Esophagus squamous epithelium (tissue), 5 donors: Measurements from ENCODE around the gene SEC23IP. TPM values are rescaled to one million over a fixed set of nuclear protein-coding genes. Genes with fewer than 3 reads are reported as not detected.
"Not testable (repeated sequence)": the region's sequence is repeated elsewhere in the genome, so short reads cannot be mapped to it uniquely, and the experiment has no call there.

Experiments
- DNase-seq: peaks from one replicate; lab custom pipeline; 2025; lab: John Stamatoyannopoulos, UW
- H3K27ac ChIP-seq, 4 donors: fragments of 200-600 bp; sonication (generic); one replicate each; pipeline ENCODE4 v1.5.1; 2016 to 2019; ENCODE audit warnings: mild to moderate bottlenecking in 1 of 4
- H3K27me3 ChIP-seq, 4 donors: fragments of 200-600 bp; sonication (generic); 1 replicate in 3 of 4; 2 replicates in 1 of 4; pipeline versions ENCODE4 v1.5.1 to v1.6.0; 2017 to 2021; ENCODE audit warnings: antibody characterized with exemption in 1 of 4
- H3K36me3 ChIP-seq, 3 donors: fragments of 200-600 bp; sonication (generic); one replicate each; pipeline ENCODE4 v1.5.1; 2016 to 2019
- H3K4me1 ChIP-seq, 3 donors: fragments of 200-600 bp; sonication (generic); one replicate each; pipeline ENCODE4 v1.5.1; 2017 to 2019
- H3K4me3 ChIP-seq, 4 donors: fragments of 200-600 bp; sonication (generic); 1 replicate in 3 of 4; 2 replicates in 1 of 4; pipeline ENCODE4 v1.5.1; 2016 to 2019; ENCODE audit warnings: mild to moderate bottlenecking in 2 of 4, moderate library complexity in 1 of 4
- H3K9me3 ChIP-seq, 3 donors: fragments of 200-600 bp; sonication (generic); one replicate each; pipeline ENCODE4 v1.5.1; 2016 to 2019
- POLR2A ChIP-seq, 4 donors: fragments of 450-650 bp; IDR thresholded peaks; one replicate each; pipeline ENCODE4 v1.6.1; 2017; ENCODE audit warnings: antibody characterized with exemption in 4 of 4, mild to moderate bottlenecking in 4 of 4, moderate library complexity in 3 of 4
- WGBS, 2 donors: methylation state at CpG; one replicate each; pipeline ENCODE4 v1.1.5; 2018; 5-methylcytosine and 5-hydroxymethylcytosine counted together
- intact Hi-C: fragments of 100-400 bp; cut with DNase I; formaldehyde crosslinking; loops from one replicate; pipeline ENCODE4 v1.15.0; 2022
- total RNA-seq, 4 donors: library from RNA; depleted of rRNA; stranded (reverse); fragments of >200 nt; gene quantifications; one replicate each; pipeline ENCODE4 v1.1.0, GENCODE V29; 2016
- TF ChIP-seq, protein P1 (sequence below), 6 experiments: fragments of 450-650 bp in 4 of 6; fragments of 200-600 bp in 2 of 6; sonication (generic) in 2 of 6; IDR thresholded peaks; one replicate each; pipeline ENCODE4 v1.5.1; 2016 to 2019; ENCODE audit warnings: antibody characterized with exemption in 6 of 6, mild to moderate bottlenecking in 4 of 6, moderate library complexity in 4 of 6
- donor health status: DM: yes; HTN: yes; CAD: no.

Gene SEC23IP
- total RNA-seq, 4 donors from 2014 or later = 13.0 to 20.5 (median 16.5) TPM

DNA sequence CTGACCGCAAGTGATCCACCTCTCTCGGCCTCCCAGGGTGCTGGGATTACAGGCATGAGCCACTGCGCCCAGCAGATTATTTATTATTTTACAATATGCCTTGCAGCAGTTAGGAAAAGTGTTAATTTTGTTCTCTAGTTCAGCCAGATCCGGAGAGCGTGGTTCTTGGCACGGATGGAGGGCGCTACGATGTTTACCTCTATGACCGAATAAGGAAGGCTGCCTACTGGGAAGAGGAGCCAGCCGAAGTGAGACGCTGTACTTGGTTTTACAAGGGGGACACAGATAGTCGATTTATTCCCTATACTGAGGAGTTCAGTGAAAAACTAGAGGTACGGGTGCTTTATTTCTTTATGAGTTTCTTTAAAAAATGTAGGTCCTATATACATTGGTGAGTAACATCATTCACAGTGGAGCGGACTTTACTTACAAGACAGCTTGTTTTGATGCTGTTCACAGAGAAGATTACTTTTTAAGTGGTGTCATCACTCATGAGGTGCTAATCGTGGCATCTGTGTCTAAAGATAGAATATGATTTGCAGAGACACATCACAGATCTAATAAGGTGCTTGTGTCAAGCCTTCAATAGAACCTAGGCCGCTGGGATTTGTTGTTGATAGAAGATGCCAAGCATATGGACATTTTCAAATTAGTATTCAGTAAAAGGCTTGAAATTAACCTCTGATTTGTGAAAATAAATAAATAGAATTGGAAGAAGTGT, 11.6 kb downstream of the SEC23IP start:
- TF ChIP-seq, protein P1, sequence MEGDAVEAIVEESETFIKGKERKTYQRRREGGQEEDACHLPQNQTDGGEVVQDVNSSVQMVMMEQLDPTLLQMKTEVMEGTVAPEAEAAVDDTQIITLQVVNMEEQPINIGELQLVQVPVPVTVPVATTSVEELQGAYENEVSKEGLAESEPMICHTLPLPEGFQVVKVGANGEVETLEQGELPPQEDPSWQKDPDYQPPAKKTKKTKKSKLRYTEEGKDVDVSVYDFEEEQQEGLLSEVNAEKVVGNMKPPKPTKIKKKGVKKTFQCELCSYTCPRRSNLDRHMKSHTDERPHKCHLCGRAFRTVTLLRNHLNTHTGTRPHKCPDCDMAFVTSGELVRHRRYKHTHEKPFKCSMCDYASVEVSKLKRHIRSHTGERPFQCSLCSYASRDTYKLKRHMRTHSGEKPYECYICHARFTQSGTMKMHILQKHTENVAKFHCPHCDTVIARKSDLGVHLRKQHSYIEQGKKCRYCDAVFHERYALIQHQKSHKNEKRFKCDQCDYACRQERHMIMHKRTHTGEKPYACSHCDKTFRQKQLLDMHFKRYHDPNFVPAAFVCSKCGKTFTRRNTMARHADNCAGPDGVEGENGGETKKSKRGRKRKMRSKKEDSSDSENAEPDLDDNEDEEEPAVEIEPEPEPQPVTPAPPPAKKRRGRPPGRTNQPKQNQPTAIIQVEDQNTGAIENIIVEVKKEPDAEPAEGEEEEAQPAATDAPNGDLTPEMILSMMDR (IDR thresholded peaks at IDR 0.05) = no peak
- no peak for TF ChIP-seq POLR2A (IDR thresholded peaks at IDR 0.05)
- H3K4me3 ChIP-seq = no peak overlapping the region
- DNase-seq = no peak
- peaks cover 0 to 90% (median 21%) of the 10 kb centered on the region in 3 donors for H3K36me3 ChIP-seq
- H3K9me3 ChIP-seq = no peaks in the 10 kb centered on the region
- intact Hi-C loops = no loop called here
- peaks cover 0 to 10% (median 0%) of the 10 kb centered on the region in 3 donors for H3K4me1 ChIP-seq
- H3K27me3 ChIP-seq = no peaks in the 10 kb centered on the region
- no peak overlapping the region for H3K27ac ChIP-seq
- 85 to 91% methylated on average over 16 of the region's 16 CpGs for WGBS, 2 donors

DNA sequence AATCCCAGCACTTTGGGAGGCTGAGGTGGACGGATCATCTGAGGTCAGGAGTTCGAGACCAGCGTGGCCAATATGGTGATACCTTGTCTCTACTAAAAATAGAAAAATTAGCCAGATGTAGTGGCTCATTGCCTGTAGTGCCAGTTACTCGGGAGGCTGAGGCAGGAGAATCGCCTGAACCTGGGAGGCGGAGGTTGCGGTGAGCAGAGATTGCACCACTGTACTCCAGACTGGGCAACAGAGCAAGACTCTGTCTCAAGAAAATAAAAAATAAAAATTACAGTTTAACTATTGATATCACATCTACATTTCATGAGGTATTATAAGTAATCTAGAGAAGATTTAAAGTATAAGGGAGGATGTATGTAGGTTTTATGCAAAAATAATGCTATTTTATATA, 15.2 kb downstream of the SEC23IP start:
- peaks cover 0 to 99% (median 21%) of the 10 kb centered on the region in 3 donors for H3K36me3 ChIP-seq
- 91 to 98% methylated on average over 7 of the region's 7 CpGs for WGBS, 2 donors
- H3K27ac ChIP-seq, H3K27me3 ChIP-seq, H3K9me3 ChIP-seq, H3K4me3 ChIP-seq, DNase-seq, intact Hi-C loops, H3K4me1 ChIP-seq: not testable (repeated sequence)

DNA sequence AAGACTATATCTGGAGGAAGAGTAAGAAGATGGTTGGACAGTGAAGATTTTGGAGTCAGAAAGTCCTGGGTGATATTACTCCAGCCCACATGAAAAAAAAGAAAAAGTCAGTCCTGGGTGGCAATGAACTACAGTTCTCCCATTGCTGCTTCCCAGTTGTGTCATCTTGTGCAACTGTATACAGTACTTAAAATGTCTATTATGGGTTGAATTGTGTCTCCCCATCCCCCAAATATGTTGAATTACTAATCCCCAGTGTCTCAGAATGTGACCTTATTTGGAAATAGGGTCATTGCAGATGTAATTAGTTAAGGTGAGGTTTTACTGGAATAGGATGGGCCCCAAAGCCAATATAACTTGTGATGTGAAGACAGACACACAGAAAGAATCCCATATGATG, 15.6 kb downstream of the SEC23IP start:
- TF ChIP-seq POLR2A (IDR thresholded peaks at IDR 0.05) = no peak
- TF ChIP-seq, protein P1 (IDR thresholded peaks at IDR 0.05) = no peak
- Histone ChIP-seq H3K27me3 (no peaks in the 10 kb centered on the region), H3K4me3 (no peak overlapping the region), H3K9me3 (no peaks in the 10 kb centered on the region), H3K36me3 (peaks cover 0 to 99% (median 21%) of the 10 kb centered on the region in 3 donors), H3K4me1 (no peaks in the 10 kb centered on the region), H3K27ac (no peak overlapping the region)
- DNase-seq = no peak
- intact Hi-C loops = no loop called here

DNA sequence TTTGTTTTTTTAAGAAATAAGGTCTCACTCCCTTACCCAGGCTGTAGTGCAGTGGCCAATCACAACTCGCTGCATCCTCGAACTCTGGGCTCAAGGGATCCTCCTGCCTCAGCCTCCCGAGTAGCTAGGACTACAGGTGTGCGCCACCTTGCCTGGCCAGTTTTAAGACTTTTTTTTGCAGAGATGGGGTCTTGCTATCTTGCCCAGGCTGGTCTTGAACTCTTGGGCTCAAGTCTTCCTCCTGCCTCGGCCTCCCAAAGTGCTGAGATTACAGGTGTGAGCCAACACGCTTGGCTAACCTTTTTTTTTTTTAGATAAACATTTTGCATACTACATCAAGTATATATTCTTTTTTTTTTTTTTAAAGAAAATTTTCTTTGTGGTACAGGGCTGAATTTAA, 18.2 kb downstream of the SEC23IP start:
- no peak for TF ChIP-seq POLR2A (IDR thresholded peaks at IDR 0.05)
- TF ChIP-seq, protein P1 (IDR thresholded peaks at IDR 0.05) = no peak
- Histone ChIP-seq H3K27me3 (no peaks in the 10 kb centered on the region), H3K4me1 (peaks cover 0 to 9% (median 0%) of the 10 kb centered on the region in 3 donors), H3K36me3 (peaks cover 0 to 98% (median 6%) of the 10 kb centered on the region in 3 donors), H3K27ac (no peak overlapping the region), H3K9me3 (no peaks in the 10 kb centered on the region), H3K4me3 (no peak overlapping the region)
- WGBS, 2 donors = 93 to 99% methylated on average over 6 of the region's 6 CpGs
- intact Hi-C loops = no loop called here
- no peak for DNase-seq

DNA sequence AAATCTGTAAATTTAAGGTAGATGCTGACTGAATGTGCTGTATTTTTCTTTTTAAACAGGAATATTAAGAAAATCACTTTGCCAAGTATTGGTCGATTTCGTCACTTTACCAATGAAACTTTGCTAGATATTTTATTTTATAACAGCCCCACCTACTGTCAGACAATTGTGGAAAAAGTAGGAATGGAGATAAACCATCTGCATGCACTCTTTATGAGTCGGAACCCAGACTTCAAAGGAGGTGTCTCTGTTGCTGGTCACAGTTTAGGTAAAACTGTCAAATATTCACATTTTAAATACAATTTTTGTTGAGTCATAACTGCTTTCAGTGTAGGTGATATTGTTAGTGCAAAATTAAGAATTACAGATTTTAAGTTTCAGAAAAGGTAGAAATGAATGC, 25.2 kb downstream of the SEC23IP start:
- Histone ChIP-seq H3K9me3 (no peaks in the 10 kb centered on the region), H3K27ac (no peak overlapping the region), H3K36me3 (peaks cover 0 to 99% (median 21%) of the 10 kb centered on the region in 3 donors), H3K27me3 (no peaks in the 10 kb centered on the region), H3K4me1 (peaks cover 0 to 15% (median 0%) of the 10 kb centered on the region in 3 donors), H3K4me3 (no peak overlapping the region)
- intact Hi-C loops = no loop called here
- WGBS, 2 donors = 79 to 87% methylated on average over 3 of the region's 3 CpGs
- no peak for DNase-seq
- TF ChIP-seq, protein P1 (IDR thresholded peaks at IDR 0.05) = no peak
- no peak for TF ChIP-seq POLR2A (IDR thresholded peaks at IDR 0.05)
